Amygdala (tissue), 56 donors: Measurements from ENCODE around the gene ZNF837.
"Not testable (repeated sequence)": the region's sequence is repeated elsewhere in the genome, so short reads cannot be mapped to it uniquely, and the experiment has no call there.

Experiments used
- DNase-seq, 56 donors: peaks; one replicate each; lab custom pipeline; 2025; lab: John Stamatoyannopoulos, UW

ZNF837 gene

GRCh38 chr19:58396691-58397532 is 16.1 kb upstream of the ZNF837 start:
- DNase-seq = no peak

GRCh38 chr19:58395979-58396627 is 15.3 kb upstream of the ZNF837 start:
- DNase-seq = no peak

DNA sequence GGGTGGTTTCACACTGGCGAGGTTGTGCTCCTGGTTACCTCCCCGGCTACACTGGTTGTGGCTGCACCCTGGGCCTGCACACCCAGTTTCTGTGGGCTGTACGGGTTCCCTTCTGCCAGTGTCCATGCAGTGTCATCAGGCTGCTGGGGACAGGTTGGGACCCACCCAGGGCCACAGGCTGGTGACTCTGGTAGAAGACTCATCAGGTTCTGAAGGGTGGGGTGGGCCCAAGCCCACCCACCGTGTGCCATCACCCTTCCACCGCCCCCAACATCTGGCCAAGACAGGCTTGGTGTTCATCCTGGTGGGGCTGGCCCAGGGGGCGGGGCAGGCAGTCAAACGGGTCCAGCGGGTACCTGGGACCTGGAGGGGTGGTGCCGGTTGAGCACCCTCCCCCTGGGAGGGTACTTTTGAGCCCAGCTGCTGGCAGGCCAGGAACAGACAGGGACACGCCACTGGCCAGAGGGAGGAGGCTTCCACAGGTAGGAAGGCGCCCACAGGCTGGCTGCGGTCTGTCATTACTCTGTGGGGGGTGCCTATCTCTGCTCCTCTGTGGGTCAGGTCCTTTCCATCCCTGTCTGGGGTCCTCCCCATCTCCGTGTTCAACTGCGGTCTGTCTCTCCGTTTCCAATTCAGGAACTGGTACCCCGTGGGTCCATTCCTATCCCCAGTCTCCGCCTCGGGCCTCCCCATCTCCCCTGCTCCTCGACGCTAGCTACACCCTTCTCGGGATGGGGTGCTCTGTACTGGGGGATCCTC is 14.6 kb upstream of the ZNF837 start, which contains the start of gene RNF225:
RNF225 (plus strand) TSS at position 437 of the 759 bp plus-strand sequence. CDS start 434 bp downstream, outside the sequence.
- DNase-seq = no peak

GRCh38 chr19:58394821-58395219 is 14.0 kb upstream of the ZNF837 start:
- no peak for DNase-seq

DNA sequence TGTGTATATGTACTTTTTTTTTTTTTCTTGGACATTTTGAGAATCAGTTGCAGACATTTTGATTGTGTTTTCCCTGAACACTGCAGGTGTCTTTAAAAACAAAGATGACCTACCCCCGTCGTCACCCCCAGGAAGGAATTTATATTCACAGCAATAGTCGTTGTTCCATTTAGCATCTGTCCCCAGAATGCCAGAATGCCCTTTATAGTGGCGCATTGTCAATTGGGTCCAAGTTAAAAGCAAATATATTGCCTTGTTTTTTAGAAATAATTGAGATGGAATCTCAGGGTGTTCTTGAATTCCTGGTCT is 12.8 kb upstream of the ZNF837 start:
- DNase-seq = no peak

GRCh38 chr19:58392945-58393724 is 12.3 kb upstream of the ZNF837 start:
- no peak for DNase-seq

DNA sequence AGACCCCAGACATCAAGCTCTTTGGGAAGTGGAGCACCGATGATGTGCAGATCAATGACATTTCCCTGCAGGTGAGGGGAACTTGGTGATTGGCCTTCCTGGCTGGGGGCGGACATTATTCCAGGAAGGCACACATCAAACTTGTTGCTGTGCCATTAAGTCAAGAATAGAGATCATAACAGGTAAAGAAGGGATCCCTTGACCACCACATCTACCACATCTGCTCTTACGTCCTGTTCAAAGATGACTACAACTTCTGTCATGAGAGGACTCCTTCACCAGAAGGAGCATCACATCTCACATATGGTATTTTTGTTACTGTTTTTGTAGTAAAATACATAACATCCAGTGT is 7.3 kb upstream of the ZNF837 start:
- no peak for DNase-seq

GRCh38 chr19:58387338-58388174 is 6.7 kb upstream of the ZNF837 start:
- no peak for DNase-seq

DNA sequence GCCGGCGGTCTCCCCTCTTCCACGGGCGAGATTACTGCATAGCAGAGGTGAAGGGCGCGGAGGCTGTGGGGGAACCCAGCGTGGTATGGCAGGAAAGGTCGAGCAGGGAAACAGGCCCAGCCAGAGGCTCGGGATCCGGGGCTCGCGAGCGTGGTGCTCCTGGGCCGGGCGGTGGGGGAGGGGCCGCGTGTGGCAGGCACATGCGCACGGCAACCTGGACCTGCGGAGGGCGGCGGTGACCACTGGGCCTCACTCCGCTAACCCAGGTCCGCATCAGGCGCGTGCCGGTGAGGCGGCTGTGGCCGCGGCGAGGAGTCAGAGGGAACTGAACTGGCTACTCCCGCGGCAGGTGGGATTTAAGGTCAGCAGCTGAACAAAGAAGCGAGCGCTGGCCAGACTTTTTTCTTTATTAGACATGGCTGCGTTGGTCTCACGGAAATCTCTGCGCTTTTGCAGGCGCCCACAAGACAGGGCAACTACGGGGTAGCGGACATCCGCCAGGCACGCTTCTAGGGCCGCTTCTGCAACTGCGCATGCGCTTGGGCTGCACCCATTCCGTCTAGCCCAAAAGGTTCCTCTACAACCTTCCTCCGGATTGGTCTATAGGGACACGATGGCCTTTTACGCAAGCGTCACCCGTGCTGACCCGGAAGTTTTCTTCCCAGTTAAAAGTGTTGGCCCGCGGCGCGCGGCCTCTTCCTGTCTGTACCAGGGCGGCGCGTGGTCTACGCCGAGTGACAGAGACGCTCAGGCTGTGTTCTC is 5.9 kb upstream of the ZNF837 start, which contains the start of gene RPS5:
RPS5 (plus strand) TSS at position 694 of the 762 bp plus-strand sequence. CDS start 869 bp downstream, outside the sequence.
- DNase-seq = peak; percentile 68 to 98 (median 94)

DNA sequence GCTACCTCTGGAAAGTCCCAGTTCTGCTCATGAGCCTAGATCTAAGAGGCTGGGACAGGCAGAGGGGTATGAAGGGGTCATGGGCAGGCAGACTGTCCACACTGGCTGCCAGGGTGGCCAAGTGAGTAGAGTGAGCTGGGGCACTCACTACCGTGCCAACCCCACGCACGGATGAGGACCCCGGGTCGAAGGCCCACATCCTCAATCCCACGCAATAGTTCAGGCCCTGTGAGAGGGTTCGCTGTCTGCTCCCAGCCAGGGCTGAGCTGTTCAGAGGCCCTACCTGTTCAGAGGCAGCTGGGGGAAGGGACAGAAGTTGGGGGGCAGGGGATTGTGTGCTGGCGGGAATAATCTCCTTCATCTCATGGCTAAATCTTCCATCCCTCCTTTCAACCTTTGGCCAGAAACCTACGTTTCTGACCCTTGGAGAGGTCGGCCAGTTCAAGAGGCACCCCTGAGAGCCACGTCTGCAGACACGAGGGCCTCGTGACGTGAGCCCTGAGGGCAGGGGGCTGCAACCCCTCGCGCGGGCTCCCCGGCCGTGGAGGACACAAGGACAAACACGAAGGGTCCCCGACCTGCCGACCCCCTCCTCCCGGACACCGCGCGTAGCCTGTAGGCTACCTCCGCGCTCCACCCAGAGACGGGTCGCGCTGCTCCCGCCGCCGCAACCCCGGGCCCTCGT is 5.2 kb upstream of the ZNF837 start:
- no peak for DNase-seq

- DNase-seq = no peak
Measured at GRCh38 chr19:58385313-58385890, 4.6 kb upstream of the ZNF837 start.

DNA sequence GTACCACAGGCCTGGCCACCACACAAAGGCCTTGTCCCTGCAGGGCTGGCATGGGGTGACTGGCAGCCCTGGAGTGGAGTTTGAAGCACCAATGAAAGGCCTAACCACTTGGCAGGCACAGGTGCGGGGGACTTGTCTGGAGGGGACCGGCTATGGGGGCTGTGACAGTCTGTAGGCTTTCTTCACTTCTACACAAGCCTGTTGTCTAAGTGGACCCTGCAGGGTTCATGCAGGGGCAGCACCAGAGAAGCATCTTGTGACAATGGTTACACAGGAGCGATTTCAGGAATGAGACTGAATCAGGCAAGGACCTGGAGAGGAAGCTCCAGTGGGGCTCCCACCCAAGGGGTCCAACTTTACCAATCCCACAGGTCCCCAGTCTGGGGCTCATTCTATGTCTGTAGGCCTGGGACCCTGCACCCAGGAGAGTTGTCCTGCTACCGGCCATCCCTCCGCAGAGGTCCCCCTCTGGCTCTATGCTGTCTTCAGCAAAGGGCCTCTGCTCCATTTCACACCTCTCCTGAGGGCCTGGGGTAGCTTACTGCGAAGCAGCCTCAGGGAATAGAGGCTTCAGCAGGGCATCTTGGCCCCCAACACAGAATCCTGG is 2.3 kb upstream of the ZNF837 start:
- no peak for DNase-seq

- DNase-seq = no peak
Measured at GRCh38 chr19:58381460-58382212, 806 bp upstream of the ZNF837 start.

GRCh38 chr19:58380037-58380661 is 681 bp downstream of the ZNF837 start:
- DNase-seq = peak in 1 of 56 donors; percentile 55

- DNase-seq = no peak
Measured at GRCh38 chr19:58379246-58379645, 1.6 kb downstream of the ZNF837 start.

- not testable (repeated sequence) for DNase-seq
Measured at GRCh38 chr19:58376724-58377123, 4.1 kb downstream of the ZNF837 start.
